Common myeloid progenitor, CD34-positive (primary cell): ENCODE data around the gene HNF1A.

ENCODE experiments used
- CTCF ChIA-PET: fragments of 350-600 bp; sonication (Branson Sonifier 250); formaldehyde crosslinking; loops from one replicate; lab custom pipeline; 2021; ENCODE audit warnings: antibody characterized with exemption; lab: Charles Lee
- POLR2A ChIA-PET: fragments of 350-600 bp; sonication (Branson Sonifier 250); formaldehyde crosslinking; loops from one replicate; lab custom pipeline; 2021; ENCODE audit warnings: antibody characterized with exemption; lab: Charles Lee
- DNase-seq, 3 donors: peaks; one replicate each; pipeline versions ENCODE4 v3.0.0 to v3.0.0-alpha.2; 2013
- H3K27ac ChIP-seq, 2 experiments: 1 replicate in 1 of 2; 2 replicates in 1 of 2; pipeline ENCODE4 v1.7.0; 2013; ENCODE audit warnings: inconsistent platforms in 2 of 2, low read length in 2 of 2, mild to moderate bottlenecking in 2 of 2, low read depth in 1 of 2, moderate library complexity in 1 of 2; ENCODE audit not compliant: severe bottlenecking in 2 of 2, insufficient read depth in 1 of 2, poor library complexity in 1 of 2
- H3K27me3 ChIP-seq, 5 experiments: replicated peaks in 2 of 5; 1 replicate in 3 of 5; 2 replicates in 2 of 5; pipeline versions ENCODE4 v1.6.1 to v1.7.0; 2013; ENCODE audit warnings: low read length in 4 of 5, mild to moderate bottlenecking in 2 of 5, moderate library complexity in 2 of 5, inconsistent platforms in 1 of 5; ENCODE audit not compliant: insufficient read depth in 5 of 5, control insufficient read depth in 4 of 5
- H3K36me3 ChIP-seq, 4 experiments: 1 replicate in 2 of 4; 2 replicates in 2 of 4; pipeline versions ENCODE4 v1.6.1 to v1.7.0; 2013; ENCODE audit warnings: low read length in 3 of 4, control low read depth in 1 of 4, mild to moderate bottlenecking in 1 of 4; ENCODE audit not compliant: control insufficient read depth in 4 of 4, insufficient read depth in 4 of 4
- H3K4me1 ChIP-seq, 4 experiments: 1 replicate in 3 of 4; 2 replicates in 1 of 4; pipeline versions ENCODE4 v1.6.1 to v1.7.1; 2013; ENCODE audit warnings: low read length in 3 of 4, mild to moderate bottlenecking in 3 of 4, control low read depth in 1 of 4, inconsistent platforms in 1 of 4, moderate library complexity in 1 of 4; ENCODE audit not compliant: control insufficient read depth in 4 of 4, insufficient read depth in 4 of 4; ENCODE audit errors: control extremely low read depth in 1 of 4
- H3K4me3 ChIP-seq, 7 experiments: 1 replicate in 4 of 7; 2 replicates in 3 of 7; pipeline versions ENCODE4 v1.5.1 to v1.7.0; 2013; ENCODE audit warnings: mild to moderate bottlenecking in 7 of 7, low read length in 6 of 7, moderate library complexity in 6 of 7, inconsistent platforms in 2 of 7, low read depth in 2 of 7, control low read depth in 1 of 7; ENCODE audit not compliant: insufficient read depth in 4 of 7, control insufficient read depth in 1 of 7; ENCODE audit errors: extremely low read depth in 1 of 7
- H3K9me3 ChIP-seq, 5 experiments: 1 replicate in 4 of 5; 2 replicates in 1 of 5; pipeline versions ENCODE4 v1.6.1 to v1.7.1; 2013; ENCODE audit warnings: low read length in 4 of 5, mild to moderate bottlenecking in 2 of 5, inconsistent platforms in 1 of 5, low read depth in 1 of 5, moderate library complexity in 1 of 5; ENCODE audit not compliant: control insufficient read depth in 4 of 5, insufficient read depth in 2 of 5; ENCODE audit errors: control extremely low read depth in 1 of 5
- WGBS: methylation state at CpG from one replicate; pipeline ENCODE4 v1.1.5; 2013; ENCODE audit not compliant: insufficient coverage; 5-methylcytosine and 5-hydroxymethylcytosine counted together

The HNF1A gene

GRCh38 chr12:121008347-121009098 is 30.2 kb downstream of the HNF1A start:
- DNase-seq, result no peak
- ChIA-PET CTCF (interaction anchor here (6.5 kb wide), 1 partner anchor 103 kb away, joined by 34 read pairs; no protein-coding TSS in a partner anchor), POLR2A (no interaction called here)
- Histone ChIP-seq H3K4me3 (no peak overlapping the region), H3K27ac (no peak overlapping the region), H3K9me3 (no peaks in the 10 kb centered on the region), H3K4me1 (no peaks in the 10 kb centered on the region), H3K27me3 (no peaks in the 10 kb centered on the region), H3K36me3 (peaks cover 20 to 70% (median 53%) of the 10 kb centered on the region in 4 experiments)
- 95% methylated on average over 8 of the region's 8 CpGs for WGBS

- CTCF ChIA-PET, result interaction anchor here (0.9 to 1.7 kb wide), 2 partner anchors 25 to 50 kb away, joined by 3 to 7 read pairs; no protein-coding TSS in a partner anchor
These were observed 31.4 kb downstream of the HNF1A start for GRCh38 chr12:121009741-121010140.

DNA sequence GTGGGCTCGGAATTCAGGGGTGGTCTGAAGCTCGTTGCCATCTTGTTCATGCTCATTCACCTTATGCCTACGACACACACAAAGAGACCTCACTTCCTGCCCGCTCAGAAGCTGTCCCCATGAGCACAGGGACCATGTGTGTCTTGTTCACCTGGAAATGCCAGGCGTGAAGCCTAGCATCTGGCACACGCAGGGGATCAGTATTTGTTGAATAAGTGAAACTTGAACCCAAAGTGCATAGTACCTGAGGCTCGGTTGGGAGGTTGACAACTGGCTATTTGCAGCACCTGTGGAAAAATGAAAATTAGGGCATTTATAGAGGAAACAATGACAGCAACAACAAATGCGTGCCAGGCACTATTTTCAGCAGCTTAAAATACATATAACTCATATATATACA is 32.5 kb downstream of the HNF1A start:
- no peaks in the 10 kb centered on the region for H3K9me3 ChIP-seq
- 91% methylated on average over 6 of the region's 8 CpGs for WGBS
- H3K4me1 ChIP-seq, result peaks cover 3 to 10% (median 7%) of the 10 kb centered on the region in 4 experiments
- CTCF ChIA-PET, result interaction anchor here (1.7 kb wide), 1 partner anchor 49 kb away, joined by 7 read pairs; no protein-coding TSS in a partner anchor
- H3K4me3 ChIP-seq, result no peak overlapping the region
- H3K27me3 ChIP-seq, result no peaks in the 10 kb centered on the region
- peaks cover 15 to 52% (median 40%) of the 10 kb centered on the region in 4 experiments for H3K36me3 ChIP-seq
- H3K27ac ChIP-seq, result no peak overlapping the region
- no peak for DNase-seq
- POLR2A ChIA-PET, result no interaction called here

More at GRCh38 chr12:121009741-121010140, 31.4 kb downstream of the HNF1A start:
- WGBS, result 95% methylated on average over 8 of the region's 10 CpGs
- no peaks in the 10 kb centered on the region for H3K9me3 ChIP-seq
- H3K4me3 ChIP-seq, result no peak overlapping the region
- H3K4me1 ChIP-seq, result no peaks in the 10 kb centered on the region
- peak in 2 of 3 donors; percentile 27 to 47 for DNase-seq
- POLR2A ChIA-PET, result no interaction called here
- H3K27ac ChIP-seq, result no peak overlapping the region
- H3K27me3 ChIP-seq, result no peaks in the 10 kb centered on the region
- H3K36me3 ChIP-seq, result peaks cover 15 to 58% (median 43%) of the 10 kb centered on the region in 4 experiments

- no peak for DNase-seq
- POLR2A ChIA-PET, result no interaction called here
- Histone ChIP-seq H3K27me3 (no peaks in the 10 kb centered on the region), H3K4me3 (no peak overlapping the region), H3K9me3 (no peaks in the 10 kb centered on the region), H3K4me1 (peaks cover 3 to 13% (median 8%) of the 10 kb centered on the region in 4 experiments), H3K27ac (no peak overlapping the region), H3K36me3 (peaks cover 15 to 48% (median 36%) of the 10 kb centered on the region in 4 experiments)
- WGBS, result 97% methylated on average over 6 of the region's 6 CpGs
- CTCF ChIA-PET, result no interaction called here
These were observed 33.5 kb downstream of the HNF1A start for GRCh38 chr12:121011820-121012219.

DNA sequence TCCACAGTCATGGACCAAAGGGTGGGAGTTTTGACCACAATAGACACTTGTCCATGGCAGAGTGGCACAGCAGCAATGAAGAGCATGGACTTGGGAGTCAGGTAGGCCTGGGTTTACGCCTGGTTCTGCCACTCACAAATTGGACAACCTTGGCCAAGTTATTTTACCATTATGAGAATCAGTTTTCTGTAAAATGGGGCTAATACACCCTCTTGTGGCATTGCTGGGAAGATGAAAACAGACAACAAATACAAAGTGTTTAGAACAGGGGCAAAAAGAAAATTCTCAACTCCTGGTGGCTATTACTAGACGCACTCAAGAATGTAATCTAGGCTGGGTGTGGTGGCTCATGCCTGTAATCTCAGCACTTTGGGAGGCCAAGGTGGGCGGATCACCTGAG is 35.4 kb downstream of the HNF1A start:
- no peak for DNase-seq
- H3K4me1 ChIP-seq, result peaks cover 3 to 13% (median 8%) of the 10 kb centered on the region in 4 experiments
- ChIA-PET POLR2A (no interaction called here), CTCF (interaction anchor here (0.6 to 1.4 kb wide), 3 partner anchors 11 to 153 kb away, joined by 3 read pairs; no protein-coding TSS in a partner anchor)
- H3K27me3 ChIP-seq, result no peaks in the 10 kb centered on the region
- no peak overlapping the region for H3K4me3 ChIP-seq
- H3K9me3 ChIP-seq, result peaks cover 0 to under 1% (median 0%) of the 10 kb centered on the region in 5 experiments
- WGBS, result 100% methylated on average over 1 of the region's 3 CpGs
- H3K27ac ChIP-seq, result no peak overlapping the region
- peaks cover 9 to 33% (median 25%) of the 10 kb centered on the region in 4 experiments for H3K36me3 ChIP-seq

- POLR2A ChIA-PET, result interaction anchor here (0.6 kb wide), 1 partner anchor 119 kb away, joined by 3 read pairs; no protein-coding TSS in a partner anchor
- peaks cover 0 to 4% (median 0%) of the 10 kb centered on the region in 5 experiments for H3K9me3 ChIP-seq
- peak within 1 kb of the TSS; percentile 64 to 82 for H3K27ac ChIP-seq
- H3K36me3 ChIP-seq, result peaks cover 0 to 15% (median 7%) of the 10 kb centered on the region in 4 experiments
- DNase-seq, result peak; percentile 93 to 94 (median 94)
- CTCF ChIA-PET, result interaction anchor here (0.9 to 1.3 kb wide), 3 partner anchors 9 to 42 kb away, joined by 3 to 4 read pairs (median 3); no protein-coding TSS in a partner anchor
- peak within 1 kb of the TSS; percentile 87 to 98 (median 95) for H3K4me3 ChIP-seq
- no peaks in the 10 kb centered on the region for H3K27me3 ChIP-seq
- H3K4me1 ChIP-seq, result peaks cover 3 to 13% (median 8%) of the 10 kb centered on the region in 4 experiments
- under 1% methylated on average over 32 of the region's 34 CpGs for WGBS
These were observed 37.8 kb downstream of the HNF1A start, which contains the start of gene C12orf43 for GRCh38 chr12:121015825-121016766. Gene C12orf43 (minus strand): TSS chr12:121016487. CDS start chr12:121016474, 13 bp downstream.
